HPDE6-E6E7 (cell line): ENCODE results near the gene CCRL2.
"Not testable (repeated sequence)": the region's sequence is repeated elsewhere in the genome, so short reads cannot be mapped to it uniquely, and the experiment has no call there.

ENCODE experiments used
- DNase-seq: peaks from one replicate; pipeline ENCODE4 v3.0.0; 2011; ENCODE audit warnings: missing footprints; ENCODE audit errors: extremely low spot score

CCRL2 gene

DNA sequence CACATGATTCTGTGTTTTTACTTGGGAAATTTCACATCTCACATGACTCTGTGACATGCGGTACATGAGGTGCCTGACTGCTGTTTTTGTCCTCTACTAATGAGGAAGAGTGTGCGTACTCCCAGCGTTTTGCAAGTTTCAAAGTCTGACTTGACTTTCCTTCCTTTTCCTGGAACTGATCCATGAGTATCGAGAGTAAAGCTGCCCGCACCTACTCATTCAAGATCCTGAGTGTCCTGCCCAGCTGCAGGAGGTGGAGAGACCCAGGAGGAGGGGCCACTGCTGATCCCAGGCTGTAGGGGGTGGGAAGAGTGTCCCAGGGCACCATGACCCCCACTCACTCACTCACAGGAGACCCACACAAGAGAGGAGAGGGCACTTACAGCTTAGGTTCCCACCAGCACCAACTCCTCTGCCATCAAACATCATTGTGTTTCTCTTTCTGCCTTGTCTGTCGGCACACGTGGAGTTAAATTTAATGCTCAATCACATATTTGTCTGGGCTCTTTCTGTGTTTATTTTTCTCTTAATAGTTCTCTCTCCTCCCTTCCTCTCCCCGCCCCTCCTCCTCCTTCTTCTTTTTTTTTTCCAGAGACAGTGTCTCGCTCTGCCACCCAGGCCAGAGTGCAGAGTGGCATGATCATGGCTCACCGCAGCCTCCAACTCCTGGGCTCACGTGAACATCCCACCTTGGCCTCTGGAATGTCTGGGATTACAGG lies 1.6 kb upstream of the CCRL2 start:
- DNase-seq: no peak

DNA sequence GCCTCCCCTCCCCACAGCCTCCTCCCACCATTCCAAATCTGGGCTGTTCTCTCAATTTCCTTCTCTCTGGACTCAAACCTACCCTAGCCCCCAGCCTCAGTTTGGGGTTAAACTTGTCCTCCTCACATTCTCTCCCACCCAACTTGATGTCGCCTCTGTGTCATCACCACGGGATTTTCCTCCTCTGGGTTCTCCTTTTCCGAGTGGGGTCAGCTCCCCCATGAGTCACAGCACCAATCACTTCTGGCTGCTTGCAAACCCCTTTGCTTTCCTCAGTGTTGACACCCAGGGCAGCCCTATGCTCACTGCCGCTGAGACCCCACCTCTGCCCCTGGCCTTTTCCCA lies 644 bp upstream of the CCRL2 start:
- no peak for DNase-seq

DNA sequence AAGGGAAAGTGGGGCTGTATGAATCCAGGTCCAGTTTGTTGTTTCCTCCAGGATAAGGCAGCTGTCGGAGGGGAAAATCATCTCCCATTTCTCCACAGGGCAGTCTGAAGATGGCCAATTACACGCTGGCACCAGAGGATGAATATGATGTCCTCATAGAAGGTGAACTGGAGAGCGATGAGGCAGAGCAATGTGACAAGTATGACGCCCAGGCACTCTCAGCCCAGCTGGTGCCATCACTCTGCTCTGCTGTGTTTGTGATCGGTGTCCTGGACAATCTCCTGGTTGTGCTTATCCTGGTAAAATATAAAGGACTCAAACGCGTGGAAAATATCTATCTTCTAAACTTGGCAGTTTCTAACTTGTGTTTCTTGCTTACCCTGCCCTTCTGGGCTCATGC lies 911 bp downstream of the CCRL2 start:
- DNase-seq: no peak

DNA sequence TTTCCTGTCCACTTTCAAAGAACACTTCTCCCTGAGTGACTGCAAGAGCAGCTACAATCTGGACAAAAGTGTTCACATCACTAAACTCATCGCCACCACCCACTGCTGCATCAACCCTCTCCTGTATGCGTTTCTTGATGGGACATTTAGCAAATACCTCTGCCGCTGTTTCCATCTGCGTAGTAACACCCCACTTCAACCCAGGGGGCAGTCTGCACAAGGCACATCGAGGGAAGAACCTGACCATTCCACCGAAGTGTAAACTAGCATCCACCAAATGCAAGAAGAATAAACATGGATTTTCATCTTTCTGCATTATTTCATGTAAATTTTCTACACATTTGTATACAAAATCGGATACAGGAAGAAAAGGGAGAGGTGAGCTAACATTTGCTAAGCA lies 1.8 kb downstream of the CCRL2 start:
- no peak for DNase-seq

DNA sequence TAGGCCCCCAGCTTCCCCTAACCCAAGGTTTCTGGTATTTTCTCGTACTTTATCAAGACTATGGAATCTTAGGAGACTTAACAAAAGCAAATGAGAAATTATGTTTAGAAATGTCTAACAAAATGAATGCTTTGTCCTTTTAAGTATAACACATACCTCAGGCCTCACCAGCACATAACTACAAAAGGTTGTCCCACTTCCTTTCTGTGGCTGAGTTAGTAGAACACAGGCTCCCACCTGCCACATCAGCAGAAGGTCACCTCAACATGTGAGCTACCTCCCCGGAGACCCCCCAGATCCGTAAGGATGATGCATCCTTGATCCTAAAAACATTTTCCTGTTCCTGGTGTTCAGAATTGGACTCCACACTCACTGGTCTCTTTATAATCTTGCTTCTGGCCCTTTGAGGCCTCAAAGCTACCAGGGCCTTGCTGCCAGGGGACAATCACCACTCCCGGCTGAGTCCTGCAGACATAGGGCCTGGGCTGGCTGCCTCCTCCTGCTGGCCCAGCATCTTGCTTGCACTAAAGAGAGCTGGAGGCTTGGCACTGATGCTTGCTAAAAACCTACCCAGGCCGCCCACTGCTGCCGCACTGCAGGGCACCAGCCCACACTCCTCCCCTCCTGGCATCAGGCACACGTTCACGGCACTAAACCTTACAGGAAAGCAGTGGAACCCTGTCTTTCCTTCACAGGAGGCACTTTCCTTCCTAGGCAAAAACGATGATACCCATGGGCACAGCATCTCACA lies 2.9 kb downstream of the CCRL2 start:
- no peak for DNase-seq

DNA sequence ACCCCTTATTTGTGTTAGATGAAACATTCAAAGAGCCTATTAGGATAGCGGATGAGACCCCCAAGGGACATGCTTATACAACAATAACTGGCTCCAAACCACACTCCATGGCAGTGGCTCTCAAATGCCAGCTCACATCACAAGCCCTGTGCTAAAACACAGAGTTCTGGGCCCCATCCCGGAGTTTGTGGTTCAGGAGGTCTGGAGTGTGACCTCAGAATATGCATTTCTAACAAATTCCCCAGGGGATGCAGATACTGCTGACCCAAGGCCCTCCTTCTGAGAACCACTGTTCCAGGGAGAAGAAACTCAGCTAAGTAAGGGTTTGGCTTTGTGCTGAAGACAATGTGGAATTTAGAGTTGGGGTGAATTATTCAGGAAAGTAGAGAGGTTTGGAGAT lies 3.6 kb downstream of the CCRL2 start:
- no peak for DNase-seq

DNA sequence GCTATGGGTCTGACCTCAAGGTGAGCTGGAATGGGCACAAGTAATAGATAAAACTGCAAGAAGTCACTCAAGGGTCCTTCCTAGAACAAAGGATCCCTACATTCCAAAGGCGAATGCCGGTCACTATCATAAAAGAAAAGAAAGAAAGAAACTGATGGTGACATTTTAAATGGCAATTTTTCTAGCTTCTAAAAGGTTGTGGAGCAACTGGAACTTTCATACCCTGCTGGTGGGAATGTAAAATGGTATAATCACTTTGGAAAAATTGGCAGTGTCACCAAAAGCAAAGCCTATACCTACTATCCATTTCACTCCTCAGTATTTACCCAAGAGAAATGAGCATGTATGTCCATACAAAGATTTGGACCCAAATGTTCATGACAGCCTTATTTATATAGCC lies 4.2 kb downstream of the CCRL2 start:
- no peak for DNase-seq

DNA sequence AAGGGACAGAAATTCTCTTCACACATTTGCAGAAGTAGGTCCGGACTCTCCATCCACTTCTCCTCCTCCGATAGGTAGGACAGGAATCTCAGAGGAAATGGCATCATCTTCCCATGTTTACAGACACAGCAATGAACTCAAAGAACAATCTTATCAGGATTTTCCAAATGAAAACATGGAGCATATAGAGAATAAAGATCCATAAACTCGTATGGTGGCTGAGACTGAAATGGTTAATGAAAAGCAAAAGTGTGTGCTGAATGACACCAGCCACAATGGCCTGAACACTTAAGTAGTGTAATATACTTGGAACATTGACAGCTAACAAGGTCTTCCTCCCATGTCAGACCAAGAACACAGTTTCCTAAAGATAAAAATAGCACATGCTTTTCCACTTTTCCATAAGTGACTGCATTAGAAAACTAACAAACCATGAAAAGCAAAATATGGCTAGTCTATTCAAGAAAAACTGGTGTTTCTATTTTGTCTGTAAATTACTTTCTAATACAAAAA lies 5.8 kb downstream of the CCRL2 start:
- DNase-seq: no peak

DNA sequence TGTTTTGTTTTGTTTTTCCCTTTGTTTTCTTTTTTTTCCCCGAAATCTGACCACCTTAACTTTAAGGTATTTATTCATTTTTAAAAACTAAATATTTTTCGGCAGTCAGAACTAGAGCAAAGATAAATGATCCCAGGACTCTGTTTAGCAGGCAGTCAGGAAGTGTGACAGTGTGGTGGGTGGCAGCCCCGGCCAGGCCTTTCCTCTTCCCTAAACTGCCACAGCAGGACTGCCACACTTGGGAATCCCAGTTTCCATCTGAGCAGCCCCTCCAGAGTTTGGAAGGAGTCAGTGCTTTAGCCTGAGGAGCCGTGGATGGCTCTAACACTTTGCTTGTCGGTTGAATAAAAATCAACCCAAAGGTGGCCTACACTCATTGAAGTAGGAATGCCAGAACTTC lies 6.9 kb downstream of the CCRL2 start:
- DNase-seq: no peak

DNA sequence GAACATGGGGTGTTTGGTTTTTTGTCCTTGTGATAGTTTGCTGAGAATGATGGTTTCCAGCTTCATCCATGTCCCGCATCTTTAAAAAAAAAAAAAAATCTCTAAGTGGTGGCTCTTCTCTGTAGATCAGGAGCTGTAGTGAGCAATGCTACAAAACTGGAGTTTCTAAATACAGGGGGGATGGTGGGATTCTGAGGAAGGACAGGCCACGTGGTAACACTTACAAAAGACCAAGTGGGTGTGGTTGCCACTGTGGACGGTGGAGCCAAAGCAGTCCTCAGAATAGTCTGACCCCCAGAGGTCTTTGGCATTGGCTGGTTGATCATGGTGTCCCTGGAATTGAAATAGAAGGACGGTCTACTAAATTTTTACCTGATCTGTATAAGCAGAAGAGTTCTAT lies 7.7 kb downstream of the CCRL2 start:
- DNase-seq: no peak

DNA sequence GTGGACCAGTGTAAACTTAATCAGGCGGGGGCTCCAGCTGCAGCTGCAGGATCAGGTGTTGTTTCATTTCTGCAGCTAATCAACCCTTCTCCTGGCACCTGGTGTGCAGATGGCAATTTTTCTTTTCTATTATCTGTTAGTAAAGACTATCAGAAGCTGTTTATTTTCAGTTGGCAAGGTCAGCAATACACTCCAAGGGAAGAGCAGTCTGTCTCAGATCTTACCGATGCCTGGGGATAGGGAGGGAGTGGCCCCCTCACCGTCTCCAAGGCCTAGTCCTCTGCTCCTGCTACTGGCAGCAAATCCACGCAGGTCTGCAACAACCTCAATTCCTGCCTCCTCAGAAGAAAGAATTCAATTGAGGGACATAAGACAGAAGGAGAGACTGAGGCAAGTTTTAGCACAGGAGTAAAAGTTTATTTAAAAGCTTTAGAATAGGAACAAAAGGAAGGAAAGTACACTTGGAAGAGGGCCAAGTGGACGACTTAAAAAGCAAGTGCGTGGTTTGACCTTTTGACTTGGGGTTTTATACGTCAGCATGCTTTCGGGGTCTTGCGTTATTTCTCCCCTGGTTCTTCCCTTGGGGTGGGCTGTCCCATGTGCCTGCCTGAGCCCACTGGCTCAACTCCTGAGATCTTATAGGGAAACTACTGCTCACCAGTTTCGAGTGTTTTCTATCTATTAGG lies 9.2 kb downstream of the CCRL2 start:
- no peak for DNase-seq

DNA sequence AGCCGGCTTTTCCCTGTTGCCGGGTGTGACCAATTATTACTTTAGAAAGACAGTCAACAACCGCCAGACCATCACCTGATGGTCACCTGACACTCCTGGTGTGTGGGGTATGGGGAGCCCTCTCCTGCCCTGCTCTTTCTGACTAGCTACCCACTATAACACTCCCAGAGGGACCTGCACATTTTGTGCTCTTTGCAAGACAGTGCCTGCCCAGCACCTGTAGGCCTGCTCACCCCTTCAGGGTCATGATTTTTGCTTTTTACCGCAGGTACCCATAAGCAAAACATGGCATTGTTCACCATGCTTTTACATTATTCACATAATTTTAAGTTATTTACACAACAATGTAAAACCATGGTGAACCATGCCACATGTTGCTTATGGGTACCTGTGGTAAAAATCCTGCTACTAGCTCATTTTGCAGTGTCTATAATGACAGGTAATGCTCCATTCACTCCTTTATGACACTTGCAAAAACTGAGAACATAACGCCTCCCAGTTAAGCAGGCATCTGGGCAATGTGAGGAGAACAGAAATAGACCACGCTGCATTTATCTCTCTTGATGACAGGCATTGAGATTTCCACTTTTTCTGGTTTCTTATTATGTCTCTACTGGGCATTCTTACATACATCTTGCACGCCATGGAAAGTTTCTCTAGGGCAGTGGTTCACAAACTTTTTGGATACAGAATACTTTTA lies 9.9 kb downstream of the CCRL2 start:
- DNase-seq: no peak

DNA sequence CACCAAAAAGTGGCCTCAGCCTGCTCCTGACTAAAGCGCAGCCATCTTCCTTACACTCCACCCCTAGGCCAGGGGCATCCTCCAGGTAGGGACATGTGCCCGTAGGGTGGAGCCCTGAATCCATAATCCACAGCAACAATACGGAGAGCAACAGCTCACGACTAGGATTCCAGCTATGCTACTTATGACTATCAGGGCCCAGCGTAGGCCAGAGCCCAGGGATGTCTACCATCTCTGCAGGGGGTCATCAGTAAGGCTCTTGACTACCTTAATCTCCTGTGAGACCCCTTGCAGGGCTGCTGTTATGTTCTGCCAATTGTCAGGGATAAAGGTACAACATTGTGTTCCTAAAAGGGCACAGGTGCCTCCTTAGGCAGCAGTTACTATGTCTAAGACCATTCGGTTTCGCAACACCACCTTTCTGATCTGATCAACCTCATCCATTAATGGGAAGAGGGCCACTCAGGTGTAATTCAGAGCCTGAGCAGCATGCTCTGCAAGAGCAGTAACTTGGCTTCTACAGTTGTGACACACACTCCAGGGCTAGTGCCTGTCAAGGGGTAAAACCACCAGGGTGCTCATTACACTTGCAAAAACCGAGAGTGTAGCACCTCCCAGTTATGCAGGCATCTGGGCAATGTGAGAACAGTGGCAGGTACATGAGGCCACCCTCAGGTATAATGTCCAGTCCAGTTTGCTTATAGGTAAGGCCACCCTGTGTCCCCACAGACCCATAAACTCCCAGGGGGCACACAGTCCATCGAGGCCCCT lies 11.0 kb downstream of the CCRL2 start:
- no peak for DNase-seq

DNA sequence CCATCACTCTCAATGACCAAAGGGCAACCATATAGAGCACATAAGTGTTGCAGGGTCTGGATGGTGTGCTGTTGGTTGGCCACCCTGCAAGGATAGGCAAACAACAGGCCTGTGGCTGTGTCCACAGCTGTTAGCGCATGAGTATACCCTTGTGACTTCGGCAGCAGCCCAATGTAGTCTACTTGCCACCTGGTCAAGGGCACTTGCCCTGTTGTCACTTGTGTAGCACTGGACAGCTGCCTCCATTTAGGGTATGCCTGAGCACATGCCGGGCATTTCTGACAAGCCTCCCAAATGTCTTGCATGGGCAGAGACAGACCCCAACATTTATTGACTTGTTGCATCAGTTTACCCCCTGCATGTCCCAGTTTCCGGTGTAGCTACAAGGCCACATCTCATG lies 12.8 kb downstream of the CCRL2 start:
- DNase-seq: no peak

DNA sequence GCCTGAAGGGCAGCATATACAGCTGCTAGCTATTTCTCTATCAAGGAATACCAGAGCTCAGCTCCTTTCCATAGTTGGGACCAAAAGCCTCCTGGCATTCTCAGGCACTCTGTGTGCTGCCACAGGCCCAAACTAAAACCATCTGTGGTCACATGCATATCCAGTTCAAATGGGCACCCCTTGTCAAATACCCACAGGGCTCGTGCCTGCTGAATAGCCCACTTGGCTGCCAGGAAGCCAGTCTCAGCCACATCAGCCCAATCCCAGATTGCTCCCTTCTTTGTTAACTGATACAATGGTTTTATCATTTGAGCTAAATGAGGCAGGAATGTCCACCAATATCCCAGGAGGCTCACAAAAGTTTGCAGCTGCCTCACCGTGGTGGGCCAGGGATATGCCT lies 13.9 kb downstream of the CCRL2 start:
- DNase-seq: no peak

DNA sequence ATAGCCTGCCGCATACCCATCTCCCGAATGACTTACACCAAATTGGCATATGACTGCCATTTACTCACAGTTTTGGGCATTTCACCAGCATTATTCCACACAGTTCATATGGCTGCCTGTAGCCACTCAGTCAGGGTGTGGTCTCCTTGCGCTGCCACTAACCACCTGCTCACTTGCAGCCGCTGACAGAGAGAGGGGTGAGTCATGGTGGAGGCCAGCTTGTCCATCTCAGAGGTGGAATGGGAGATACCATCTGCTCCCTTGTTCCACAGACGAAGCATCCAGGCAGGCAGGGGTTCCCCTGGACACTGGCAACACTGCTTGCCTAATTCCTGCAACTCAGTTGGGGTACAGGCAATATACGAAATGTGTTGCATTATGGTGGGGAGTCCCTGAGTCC lies 15.6 kb downstream of the CCRL2 start:
- peak; percentile 63 for DNase-seq

DNA sequence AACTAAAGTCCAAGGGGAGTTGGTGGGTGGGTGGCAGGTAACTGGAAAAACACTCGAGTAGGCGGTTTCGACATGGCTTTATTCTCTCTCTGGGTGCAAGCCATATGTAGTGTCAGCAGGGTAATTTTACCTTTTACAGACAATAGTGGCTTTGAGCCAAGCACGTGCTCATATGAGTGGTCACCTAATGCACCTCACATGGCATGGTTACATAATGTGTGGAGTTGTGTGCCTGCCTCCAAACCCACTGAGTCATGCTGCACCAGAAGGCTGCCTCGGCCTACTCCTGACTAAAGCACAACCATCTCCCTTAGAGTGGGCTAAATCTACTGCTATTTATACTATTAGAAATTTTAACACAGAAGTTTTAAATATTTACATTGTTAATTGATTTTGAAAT lies 16.5 kb downstream of the CCRL2 start:
- no peak for DNase-seq

DNA sequence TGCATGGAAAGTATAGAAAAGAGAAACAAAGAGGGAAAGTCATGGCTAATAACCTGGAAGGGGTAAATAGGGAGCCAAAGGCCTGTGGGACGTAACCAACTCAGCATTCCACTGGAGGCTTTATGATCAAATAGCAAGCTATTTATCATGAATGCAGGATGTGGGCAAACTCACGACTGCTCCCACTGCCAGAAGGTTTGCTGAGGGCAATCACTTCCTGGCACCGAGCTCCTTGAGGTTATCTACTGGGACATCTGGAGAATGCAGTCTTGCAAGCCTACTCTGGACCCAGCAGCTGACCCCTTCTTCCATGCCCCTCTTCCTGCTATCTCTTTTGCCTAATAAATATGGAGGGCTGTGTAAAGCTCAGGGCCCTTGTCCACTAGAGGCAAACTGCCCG lies 19.4 kb downstream of the CCRL2 start:
- DNase-seq: not testable (repeated sequence)

DNA sequence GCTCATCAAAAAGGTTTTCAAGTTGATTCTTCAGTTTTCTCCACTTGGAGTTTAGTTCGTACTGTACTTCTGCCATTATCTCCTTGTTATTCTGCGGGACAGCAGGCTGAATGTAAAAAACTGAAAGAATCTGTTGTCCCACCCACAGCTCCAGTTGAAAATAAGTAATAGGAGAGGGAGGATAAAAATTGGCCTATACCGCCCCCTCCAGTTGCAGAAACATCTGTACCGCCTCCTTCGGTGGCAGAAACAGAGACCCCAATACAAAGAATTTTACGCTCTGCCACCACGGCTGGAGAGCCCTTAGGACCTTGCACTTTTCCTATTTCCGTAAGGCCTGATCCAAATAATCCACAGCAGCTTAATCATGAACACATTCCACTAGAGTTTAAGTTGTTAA lies 20.3 kb downstream of the CCRL2 start:
- not testable (repeated sequence) for DNase-seq

DNA sequence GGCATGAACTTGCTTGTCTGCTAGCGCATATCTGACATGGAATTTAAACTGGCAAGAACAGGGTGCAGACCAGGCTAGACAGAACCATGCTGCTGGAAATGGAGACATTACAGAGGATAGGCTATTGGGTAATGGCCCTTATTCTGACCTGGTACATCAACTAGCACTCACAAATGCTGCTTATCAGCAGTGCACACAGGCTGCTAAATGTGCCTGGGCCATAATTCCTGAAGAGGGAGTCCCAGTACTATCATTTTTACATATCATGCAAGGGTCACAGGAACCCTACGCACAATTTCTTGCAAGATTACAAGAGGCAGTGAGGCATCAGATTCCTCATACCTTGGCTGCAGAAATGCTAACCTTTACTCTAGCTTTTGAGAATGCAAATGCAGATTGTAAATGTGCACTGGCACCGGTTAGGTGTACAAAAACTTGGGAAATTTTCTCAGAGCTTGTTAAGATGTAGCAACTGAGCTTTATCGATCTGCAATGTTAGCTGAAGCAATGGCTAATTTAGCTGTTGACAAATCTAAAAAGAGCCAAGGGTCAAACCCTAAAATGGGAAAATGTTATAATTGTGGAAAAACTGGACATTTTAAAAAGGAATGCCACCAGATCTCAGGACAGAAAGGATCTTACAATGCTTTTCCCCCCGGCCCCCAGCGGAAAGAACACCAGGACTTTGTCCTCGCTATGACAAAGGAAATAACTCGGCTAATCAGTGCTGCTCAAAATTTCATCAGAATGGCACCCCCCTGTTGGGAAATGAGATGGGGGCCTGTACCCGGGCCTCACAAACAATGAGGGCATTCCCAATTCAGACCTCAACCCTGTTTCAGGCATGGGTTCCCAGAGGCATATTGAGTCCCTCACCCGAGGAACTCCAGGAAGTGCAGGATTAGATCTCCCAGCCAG lies 21.1 kb downstream of the CCRL2 start:
- no peak for DNase-seq
